K562 (cell line): ENCODE measurements around the gene TCF25. TPM values are rescaled to one million over a fixed set of nuclear protein-coding genes. Genes with fewer than 3 reads are reported as not detected.

Source experiments
- ATAC-seq: fragments of 200-7000 bp; cut with Tn5 transposase; 3 replicates; pipeline ENCODE4 v1.9.1; 2020; ENCODE audit warnings: moderate library complexity
- BruUV-seq: library from RNA; stranded (reverse); fragments of 400-500 nt; replicated peaks from 2 replicates; lab custom pipeline; 2021; lab: Mats Ljungman, UMichigan
- CTCF ChIA-PET: fragments of 300-600 bp; formaldehyde crosslinking; extraction: SDS; loops from one replicate; lab custom pipeline; 2021; ENCODE audit warnings: low intra/inter-chr PET ratio; lab: Yijun Ruan, JAX
- POLR2A ChIA-PET: fragments of 300-600, 350-650 bp; sonication (Branson Sonifier 250); formaldehyde crosslinking; extraction: SDS; loops from one replicate; lab custom pipeline; 2021; ENCODE audit warnings: antibody characterized with exemption, inconsistent platforms; lab: Yijun Ruan, JAX
- DNase-seq, 4 experiments: peaks; one replicate each; pipeline versions ENCODE4 v3.0.0 to v3.0.0-alpha.2; 2011 to 2018; ENCODE audit warnings: low spot score in 3 of 4, mixed read lengths in 3 of 4; ENCODE audit errors: extremely low read depth in 1 of 4
- FAIRE-seq: peaks from 2 replicates; lab custom pipeline; 2011; peaks lifted over from hg19 to GRCh38; lab: Jason Lieb, UNC
- H2AFZ ChIP-seq: 2 replicates; pipeline ENCODE4 v1.6.0; 2011; ENCODE audit warnings: low read depth, low read length, control low read depth, inconsistent platforms
- H3K27ac ChIP-seq: fragments of 200-600 bp; 3 replicates; pipeline ENCODE4 v1.8.0; 2011; ENCODE audit warnings: low read depth, mild to moderate bottlenecking, control low read depth, inconsistent platforms, low read length, moderate library complexity, mixed read lengths; ENCODE audit errors: extremely low read depth
- H3K27me3 ChIP-seq, 2 experiments: fragments of 300-600 bp in 1 of 2; 2 replicates in 1 of 2; 3 replicates in 1 of 2; pipeline versions ENCODE4 v1.6.0 to v1.8.0; 2011; ENCODE audit warnings: inconsistent platforms in 2 of 2, low read length in 2 of 2, mild to moderate bottlenecking in 1 of 2, mixed read lengths in 1 of 2, moderate library complexity in 1 of 2; ENCODE audit not compliant: control insufficient read depth in 2 of 2, insufficient read depth in 2 of 2
- H3K36me3 ChIP-seq: fragments of 300-600 bp; 3 replicates; pipeline ENCODE4 v1.8.0; 2011; ENCODE audit warnings: mild to moderate bottlenecking, low read length, inconsistent platforms; ENCODE audit not compliant: control insufficient read depth, insufficient read depth
- H3K4me1 ChIP-seq, 2 experiments: fragments of 200-600 bp in 1 of 2; replicated peaks in 1 of 2; 2 replicates in 1 of 2; 3 replicates in 1 of 2; pipeline versions ENCODE4 v1.5.1 to v1.8.0; 2011; ENCODE audit warnings: inconsistent platforms in 2 of 2, low read length in 2 of 2, mild to moderate bottlenecking in 1 of 2, mixed read lengths in 1 of 2, moderate library complexity in 1 of 2; ENCODE audit not compliant: control insufficient read depth in 2 of 2, insufficient read depth in 2 of 2
- H3K4me2 ChIP-seq: 2 replicates; pipeline ENCODE4 v1.6.1; 2011; ENCODE audit warnings: low read length, control low read depth, inconsistent platforms, mixed read lengths; ENCODE audit not compliant: insufficient read depth
- H3K4me3 ChIP-seq: fragments of 200-600 bp; sonication (generic), shearing (Covaris generic); 2 replicates; pipeline ENCODE4 v1.5.1; 2016; ENCODE audit warnings: control low read depth, inconsistent platforms
- H3K79me2 ChIP-seq: fragments of 200-600 bp; 3 replicates; pipeline ENCODE4 v1.8.0; 2011; ENCODE audit warnings: low read length, inconsistent platforms; ENCODE audit not compliant: control insufficient read depth, insufficient read depth
- H3K9ac ChIP-seq, 2 experiments: 2 replicates each; pipeline versions ENCODE4 v1.6.0 to v1.6.1; 2011; ENCODE audit warnings: low read depth in 2 of 2, low read length in 2 of 2, control low read depth in 1 of 2, inconsistent platforms in 1 of 2, mild to moderate bottlenecking in 1 of 2, mixed read lengths in 1 of 2; ENCODE audit not compliant: insufficient read depth in 1 of 2
- H3K9me1 ChIP-seq: one replicate; pipeline ENCODE4 v1.6.0; 2011; ENCODE audit warnings: inconsistent platforms, mild to moderate bottlenecking, low read length, moderate library complexity; ENCODE audit not compliant: control insufficient read depth, insufficient read depth
- H3K9me3 ChIP-seq: replicated peaks from 2 replicates; pipeline ENCODE4 v1.5.1; 2011; ENCODE audit warnings: low read depth, low read length, inconsistent platforms; ENCODE audit not compliant: control insufficient read depth, insufficient read depth
- H4K20me1 ChIP-seq: replicated peaks from 2 replicates; pipeline ENCODE4 v1.6.1; 2011; ENCODE audit warnings: low read length, inconsistent platforms, mixed read lengths; ENCODE audit not compliant: control insufficient read depth, insufficient read depth
- ASH1L ChIP-seq: fragments of 450-650 bp; IDR thresholded peaks from 2 replicates; pipeline ENCODE4 v1.6.1; 2018; ENCODE audit warnings: borderline replicate concordance, mild to moderate bottlenecking, low read depth; ENCODE audit not compliant: partially characterized antibody
- ZKSCAN1 ChIP-seq: fragments of 150-350 bp; IDR thresholded peaks from 2 replicates; pipeline ENCODE4 v1.6.1; 2016; ENCODE audit warnings: low read depth, low read length
- WGBS: fragments of 100-300 bp; shearing (Covaris generic); methylation state at CpG from one replicate; pipeline ENCODE4 v1.1.6; 2016; ENCODE audit warnings: low coverage, mixed read lengths; ENCODE audit not compliant: insufficient coverage; ENCODE audit errors: missing lambda C conversion rate; 5-methylcytosine and 5-hydroxymethylcytosine counted together
- in situ Hi-C: fragments of 300-500 bp; cut with MboI; formaldehyde crosslinking; loops from 4 replicates; pipeline ENCODE4 v1.15.0; 2018; ENCODE audit warnings: inconsistent platforms, mixed read lengths
- intact Hi-C: fragments of 100-400 bp; cut with micrococcal nuclease; formaldehyde crosslinking; loops from 2 replicates; pipeline ENCODE4 v1.14.2; 2022
- polyA plus RNA-seq, 8 experiments: library from polyadenylated mRNA; depleted of rRNA in 4 of 8; stranded (reverse) in 5 of 8; unstranded in 3 of 8; fragments of >200 nt; fragmentation: Nextera tagmentation in 2 of 8; fragmentation: Illumina TruSeq in 1 of 8; extraction: Ambion mirVana in 2 of 8; extraction: Trizol in 1 of 8; gene quantifications; 2 replicates each; pipeline versions ENCODE4 v1.2.1 to v1.2.3, GENCODE V29; 2011 to 2014; ENCODE audit warnings: inconsistent platforms in 1 of 8, missing spikeins in 1 of 8
- total RNA-seq, 7 experiments: library from RNA; depleted of rRNA in 6 of 7; stranded (reverse); fragments of >200 nt in 6 of 7; fragmentation: Illumina TruSeq in 2 of 7; extraction: Trizol in 2 of 7; gene quantifications; 2 replicates each; pipeline versions ENCODE4 v1.2.1 to v1.2.3, GENCODE V29; 2011 to 2021; ENCODE audit warnings: low replicate concordance in 1 of 7
- TF ChIP-seq, protein P1 (sequence below): IDR thresholded peaks from 2 replicates; pipeline ENCODE4 v1.6.1; 2012; ENCODE audit warnings: low read depth, low read length, improper control_type of control experiment, borderline replicate concordance

Gene TCF25
- total and polyA plus RNA-seq, 9 of the 15 experiments (the other 6 are each of a cell fraction or from before 2014, with no cell fraction given) = 9.0 to 154 (median 83.8) TPM

DNA sequence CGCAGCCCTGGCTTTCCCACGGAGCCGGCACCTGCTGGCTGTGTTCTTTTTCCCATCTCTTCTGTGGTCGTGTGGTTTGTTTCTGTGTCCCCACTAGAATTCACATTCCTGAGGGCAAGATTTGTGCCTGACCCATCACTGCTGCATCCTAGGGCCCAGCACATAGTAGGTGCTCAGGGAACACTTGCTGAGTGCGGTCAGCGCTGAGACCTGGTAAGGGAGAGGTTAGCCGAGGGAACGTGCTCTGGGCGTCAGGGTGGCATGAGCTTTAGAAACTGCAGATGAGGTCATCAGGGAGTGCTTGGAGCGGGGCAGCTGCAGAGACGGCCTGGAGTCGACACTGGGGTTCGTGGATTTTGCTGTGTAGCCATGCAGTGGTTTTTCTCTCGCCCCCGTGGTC, 81.1 kb downstream of the TCF25 start:
- peaks cover 4% of the 10 kb centered on the region for H3K79me2 ChIP-seq
- TF ChIP-seq, protein P1, sequence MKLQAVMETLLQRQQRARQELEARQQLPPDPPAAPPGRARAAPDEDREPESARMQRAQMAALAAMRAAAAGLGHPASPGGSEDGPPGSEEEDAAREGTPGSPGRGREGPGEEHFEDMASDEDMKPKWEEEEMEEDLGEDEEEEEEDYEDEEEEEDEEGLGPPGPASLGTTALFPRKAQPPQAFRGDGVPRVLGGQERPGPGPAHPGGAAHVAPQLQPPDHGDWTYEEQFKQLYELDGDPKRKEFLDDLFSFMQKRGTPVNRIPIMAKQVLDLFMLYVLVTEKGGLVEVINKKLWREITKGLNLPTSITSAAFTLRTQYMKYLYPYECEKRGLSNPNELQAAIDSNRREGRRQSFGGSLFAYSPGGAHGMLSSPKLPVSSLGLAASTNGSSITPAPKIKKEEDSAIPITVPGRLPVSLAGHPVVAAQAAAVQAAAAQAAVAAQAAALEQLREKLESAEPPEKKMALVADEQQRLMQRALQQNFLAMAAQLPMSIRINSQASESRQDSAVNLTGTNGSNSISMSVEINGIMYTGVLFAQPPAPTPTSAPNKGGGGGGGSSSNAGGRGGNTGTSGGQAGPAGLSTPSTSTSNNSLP = no peak
- TF ChIP-seq ZKSCAN1 (peak; percentile 88), ASH1L (no peak)
- TF ChIP-seq, all 486 proteins: peak for 1
- in situ Hi-C loops (no loop called here), intact Hi-C loops (no loop called here)
- H3K27ac ChIP-seq = no peak overlapping the region
- no peak overlapping the region for H3K4me2 ChIP-seq
- ATAC-seq (no peak), DNase-seq (no peak), FAIRE-seq (no peak)
- H2AFZ ChIP-seq = no peak overlapping the region
- H3K4me3 ChIP-seq = no peak overlapping the region
- ChIA-PET POLR2A (interaction anchor here (0.6 to 2.4 kb wide), 4 partner anchors 9 to 79 kb away, joined by 3 to 11 read pairs (median 7); no protein-coding TSS in a partner anchor), CTCF (no interaction called here)
- no TSS peak for BruUV-seq
- H3K4me1 ChIP-seq = peaks cover 0 to 26% of the 10 kb centered on the region in 2 experiments; a peak in 3 of 5 replicates
- peaks cover 3% of the 10 kb centered on the region for H3K9me1 ChIP-seq
- 88% methylated on average over 15 of the region's 15 CpGs for WGBS
- peaks cover 53% of the 10 kb centered on the region for H3K36me3 ChIP-seq
- H3K27me3 ChIP-seq = no peaks in the 10 kb centered on the region
- no peaks in the 10 kb centered on the region for H3K9me3 ChIP-seq
- no peaks in the 10 kb centered on the region for H4K20me1 ChIP-seq
- H3K9ac ChIP-seq = peak overlapping the region in 1 of 2 experiments; percentile 2; a peak in 1 of 4 replicates
